Measurements from ENCODE around the gene DDX6.
"Not testable (repeated sequence)": the region's sequence is repeated elsewhere in the genome, so short reads cannot be mapped to it uniquely, and the experiment has no call there.

Gene DDX6

GRCh38 chr11:118791111-118791960 is at the start of gene DDX6:
Gene DDX6, minus strand, starts transcription at chr11:118791164. Its CDS starts 4,913 bp downstream, at chr11:118786251.
- DNase-seq (ENCODE audit: low read depth), result peak; percentile 73

- DNase-seq (ENCODE audit: low read depth), result no peak
These were observed 48.1 kb upstream of the DDX6 start for GRCh38 chr11:118838905-118839553.

- no peak for DNase-seq (ENCODE audit: low read depth)
These were observed 46.9 kb upstream of the DDX6 start for GRCh38 chr11:118837868-118838267.

GRCh38 chr11:118834427-118835028 is 43.6 kb upstream of the DDX6 start:
- no peak for DNase-seq (ENCODE audit: low read depth)

DNA sequence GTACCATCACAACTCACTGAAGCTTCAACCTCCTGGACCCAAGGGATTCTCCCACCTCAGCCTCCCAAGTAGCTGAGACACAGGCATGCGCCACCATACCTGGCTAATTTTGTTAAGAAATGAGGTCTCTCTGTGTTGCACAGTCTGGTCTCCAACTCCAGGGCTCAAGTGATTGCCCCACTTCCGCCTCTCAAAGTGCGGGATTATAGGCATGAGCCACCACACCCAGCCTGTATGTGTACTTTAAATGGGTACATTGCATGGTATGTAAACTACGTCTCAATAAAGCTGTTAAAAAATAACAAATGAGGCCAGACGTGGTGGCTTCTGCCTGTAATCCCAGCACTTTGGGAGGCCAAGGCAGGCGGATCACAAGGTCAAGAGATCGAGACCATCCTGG is 36.2 kb upstream of the DDX6 start:
- no peak for DNase-seq (ENCODE audit: low read depth)

GRCh38 chr11:118822936-118823510 is 32.1 kb upstream of the DDX6 start:
- DNase-seq (ENCODE audit: low read depth), result not testable (repeated sequence)

- no peak for DNase-seq (ENCODE audit: low read depth)
These were observed 29.7 kb upstream of the DDX6 start for GRCh38 chr11:118820412-118821357.

DNA sequence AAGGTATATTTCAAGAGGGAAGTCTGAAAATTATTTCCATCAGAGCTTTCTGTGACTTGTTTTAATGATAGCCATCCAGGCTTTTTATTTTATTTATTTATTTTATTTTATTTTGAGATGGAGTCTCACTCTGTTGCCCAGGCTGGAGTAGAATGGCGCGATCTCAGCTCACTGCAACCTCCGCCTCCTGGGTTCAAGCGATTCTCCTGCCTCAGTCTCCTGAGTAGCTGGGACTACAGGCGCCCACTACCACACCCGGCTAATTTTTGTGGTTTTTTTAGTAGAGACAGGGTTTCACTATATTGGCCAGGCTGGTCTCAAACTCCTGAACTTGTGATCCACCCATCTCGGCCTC is 29.0 kb upstream of the DDX6 start:
- DNase-seq (ENCODE audit: low read depth), result not testable (repeated sequence)

- DNase-seq (ENCODE audit: low read depth), result no peak
These were observed 28.5 kb upstream of the DDX6 start for GRCh38 chr11:118819334-118820024.

DNA sequence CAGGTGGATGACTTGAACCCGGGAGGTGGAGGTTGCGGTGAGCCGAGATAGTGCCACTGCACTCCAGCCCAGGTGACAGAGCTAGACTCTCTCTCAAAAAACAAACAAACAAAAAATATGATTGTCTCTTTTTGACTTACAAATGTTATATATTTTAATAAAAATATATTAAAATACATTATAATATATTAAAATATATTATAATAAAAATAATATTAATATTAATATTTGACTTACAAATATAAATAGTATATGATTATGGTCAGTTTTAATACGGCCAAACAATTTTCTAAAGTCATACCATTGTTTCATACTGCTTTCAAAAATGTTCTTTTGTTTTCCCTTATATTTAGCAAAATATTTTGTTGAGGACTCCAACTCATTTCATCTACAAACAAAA is 27.2 kb upstream of the DDX6 start:
- DNase-seq (ENCODE audit: low read depth), result no peak

DNA sequence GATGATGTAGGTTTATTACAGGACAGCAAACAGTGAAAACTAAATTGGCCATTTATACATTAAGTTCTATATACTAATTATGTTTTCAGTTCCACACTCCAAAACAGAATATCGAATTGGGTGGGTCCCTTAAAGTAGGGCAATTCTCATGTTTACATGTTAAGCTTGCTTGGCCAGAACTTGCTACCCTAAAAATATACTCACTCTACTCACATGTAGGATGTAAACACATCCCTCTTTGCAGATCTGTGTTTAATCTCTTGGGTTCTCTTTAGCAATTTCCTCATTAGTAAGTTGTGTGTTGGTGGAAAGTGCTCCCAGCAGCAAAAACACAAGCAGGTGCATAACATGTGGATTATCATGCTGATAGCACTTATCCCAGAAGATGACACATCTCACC is 22.6 kb upstream of the DDX6 start:
- DNase-seq (ENCODE audit: low read depth), result no peak

DNA sequence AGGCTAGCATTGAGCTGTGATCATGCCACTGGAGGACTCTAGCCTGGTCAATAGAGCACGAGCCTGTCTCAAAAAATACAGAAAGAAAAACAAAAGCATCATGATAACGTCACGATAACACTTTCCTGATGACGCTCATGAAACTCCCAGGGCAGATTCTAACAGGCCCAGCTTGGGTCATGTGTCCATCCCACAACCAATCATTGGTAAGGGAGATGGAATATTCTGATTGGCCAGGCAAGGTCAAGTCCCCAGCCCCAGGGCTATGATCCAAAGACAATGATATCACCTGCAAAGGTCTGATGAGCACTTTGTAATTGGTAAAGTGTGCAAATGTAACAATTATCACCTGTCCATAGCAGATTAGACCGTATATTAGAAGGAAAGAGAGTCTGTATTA is 21.5 kb upstream of the DDX6 start:
- DNase-seq (ENCODE audit: low read depth), result no peak

DNA sequence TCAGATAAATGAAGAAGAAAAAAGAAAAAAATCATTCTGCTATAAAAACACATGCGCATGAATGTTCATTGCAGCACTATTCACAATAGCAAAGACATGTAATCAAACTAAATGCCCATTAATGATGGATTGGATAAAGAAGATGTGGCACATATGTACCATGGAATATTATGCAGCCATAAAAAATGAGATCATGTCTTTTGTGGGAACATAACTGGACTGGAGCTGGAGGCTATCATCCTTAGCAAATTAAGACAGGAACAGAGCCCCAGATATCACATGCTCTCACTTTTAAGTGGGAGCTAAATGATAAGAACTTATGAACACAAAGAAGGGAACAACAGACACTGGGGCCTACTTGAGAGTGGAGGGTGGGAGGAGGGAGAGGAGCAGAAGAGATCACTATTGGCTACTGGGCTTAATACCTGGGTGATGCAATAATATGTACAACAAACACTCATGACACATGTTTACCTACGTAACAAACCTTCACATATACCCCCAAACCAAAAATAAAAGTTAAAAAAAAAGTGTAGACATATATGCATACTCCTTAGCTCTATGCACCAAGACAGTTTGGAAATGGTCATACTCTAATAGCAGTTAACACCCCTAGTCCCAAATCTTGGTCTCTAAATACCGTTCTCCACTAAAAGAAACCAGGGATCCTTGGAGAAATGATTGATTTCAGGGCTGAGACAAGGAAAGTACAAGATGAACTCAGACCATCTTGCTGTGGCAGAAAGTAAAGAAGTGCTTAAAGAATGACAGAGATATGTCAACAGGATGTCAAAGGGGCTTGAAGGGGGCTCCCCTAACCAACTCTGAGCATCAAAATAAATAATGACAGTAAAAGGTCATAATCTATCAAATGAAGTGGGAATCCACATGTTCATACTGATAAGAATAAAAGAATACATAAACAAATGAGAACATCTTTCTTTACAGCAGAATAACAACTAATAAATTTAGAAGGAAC is 17.1 kb upstream of the DDX6 start:
- DNase-seq (ENCODE audit: low read depth), result no peak

DNA sequence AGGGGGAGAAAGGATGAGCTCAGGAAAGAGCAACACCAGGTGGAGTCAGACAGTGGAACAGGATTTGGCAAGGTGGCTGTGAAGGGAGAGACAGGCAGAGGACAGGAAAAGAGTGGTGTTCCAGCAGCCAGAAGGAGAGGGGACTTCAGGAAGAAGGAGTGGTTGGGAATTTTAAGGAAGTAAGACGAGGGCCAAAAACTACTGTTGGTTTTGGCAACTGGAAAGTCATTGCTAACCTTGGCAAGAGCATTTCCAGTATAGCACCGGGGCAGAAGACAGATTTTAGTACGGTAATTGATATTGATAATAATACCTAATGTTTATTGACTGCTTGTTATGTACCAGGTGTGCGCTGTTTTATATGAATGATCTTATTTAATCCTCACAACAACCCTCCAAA is 15.4 kb upstream of the DDX6 start:
- DNase-seq (ENCODE audit: low read depth), result no peak

DNA sequence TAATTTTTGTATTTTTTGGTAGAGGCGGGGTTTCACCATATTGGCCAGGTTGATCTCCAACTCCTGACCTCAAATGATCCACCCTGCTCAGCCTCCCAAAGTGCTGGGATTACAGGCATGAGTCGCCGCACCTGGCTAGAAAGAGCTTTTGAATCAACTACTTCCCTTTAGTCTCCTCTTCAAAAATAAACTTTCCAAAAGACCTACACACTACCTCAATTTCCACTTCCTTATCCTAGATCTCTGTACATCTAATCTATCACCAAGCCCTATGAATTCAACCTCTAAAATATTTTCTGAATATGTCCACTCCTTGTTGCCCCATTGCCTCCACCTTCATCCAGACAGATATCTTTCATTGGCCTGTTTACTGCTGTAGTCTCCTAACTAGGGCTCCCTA is 13.1 kb upstream of the DDX6 start:
- no peak for DNase-seq (ENCODE audit: low read depth)

DNA sequence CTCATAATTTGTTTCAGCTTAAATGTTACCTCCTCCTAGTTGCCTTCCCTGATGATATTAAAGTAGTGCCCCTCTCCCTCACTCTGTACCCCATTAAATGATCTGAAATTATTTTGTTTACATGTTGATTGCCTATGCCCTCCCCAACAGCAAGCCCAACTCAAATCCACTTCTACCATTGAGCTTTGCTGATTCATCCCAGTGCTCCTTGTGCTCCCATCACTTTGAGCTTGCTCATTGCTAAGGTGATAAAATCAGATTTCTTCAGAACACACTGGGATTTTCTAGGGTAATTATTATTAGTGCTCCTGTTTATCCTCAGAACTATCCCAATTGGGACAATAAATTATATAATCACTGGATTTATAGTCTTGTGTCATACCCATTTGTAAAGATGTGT is 8.4 kb upstream of the DDX6 start:
- DNase-seq (ENCODE audit: low read depth), result no peak

DNA sequence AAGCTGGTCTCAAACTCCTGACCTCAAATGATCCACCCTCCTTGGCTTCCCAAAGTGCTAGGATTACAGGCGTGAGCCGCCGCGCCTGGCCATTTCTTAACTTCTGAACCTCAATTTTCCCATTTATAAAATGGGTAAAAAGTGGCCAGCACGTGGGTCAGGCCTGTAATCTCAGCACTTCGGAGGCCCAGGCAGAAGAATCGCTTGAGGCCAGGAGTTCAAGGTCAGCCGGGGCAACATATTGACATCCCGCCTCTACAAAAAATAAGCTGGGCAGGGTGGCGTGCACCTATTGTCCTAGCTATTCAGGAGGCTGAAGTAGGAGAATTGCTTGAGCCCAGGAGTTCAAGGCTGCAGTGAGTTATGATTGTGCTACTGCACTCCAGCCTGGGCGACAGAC is 6.5 kb upstream of the DDX6 start:
- no peak for DNase-seq (ENCODE audit: low read depth)

- DNase-seq (ENCODE audit: low read depth), result peak; percentile 57
These were observed 1.7 kb upstream of the DDX6 start for GRCh38 chr11:118792570-118793124.

DNA sequence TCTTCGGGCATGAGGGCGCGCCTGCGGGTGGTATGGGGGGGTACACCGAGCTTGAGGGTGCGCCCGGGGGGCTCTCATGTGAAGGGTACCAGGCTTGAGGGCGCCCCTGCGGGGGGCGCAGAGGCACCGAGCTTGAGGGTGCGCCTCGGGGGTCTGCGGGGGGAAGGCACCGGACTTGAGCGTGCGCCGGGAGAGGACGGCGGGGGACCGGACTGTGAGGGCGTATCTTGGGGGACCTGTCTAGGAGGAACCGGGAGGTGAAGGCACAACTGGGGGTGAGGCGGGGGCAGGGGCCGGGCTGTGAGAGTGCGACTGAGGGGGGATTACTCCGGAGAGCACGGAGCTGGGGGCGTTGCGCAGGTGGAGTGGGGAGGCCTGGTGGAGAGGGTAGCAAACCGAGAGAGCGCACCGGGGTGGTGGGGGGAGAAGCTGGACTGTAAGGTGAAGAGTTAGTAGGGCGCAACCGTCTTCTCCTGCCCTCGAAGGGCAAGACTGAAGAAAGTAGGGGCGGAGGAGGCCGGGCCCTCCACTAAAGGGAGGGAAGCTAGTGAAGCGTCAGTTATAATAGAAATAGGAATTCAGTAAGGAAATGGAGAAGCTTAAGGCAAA is 1.1 kb upstream of the DDX6 start:
- no peak for DNase-seq (ENCODE audit: low read depth)

Measured in GM04504 (cell line).